NCI-H748 treated with DMSO at 0.1 percent for 48 hours (cell line): ENCODE results near the gene SIN3A.
A peak's percentile ranks its signal among the peaks of the same experiment; 100 is the strongest.
"Not testable (repeated sequence)": the region's sequence is repeated elsewhere in the genome, so short reads cannot be mapped to it uniquely, and the experiment has no call there.

ENCODE experiments used
- DNase-seq: peaks from one replicate; lab custom pipeline; 2025; lab: John Stamatoyannopoulos, UW

Gene SIN3A

GRCh38 chr15:75450307-75451201 is 936 bp downstream of the SIN3A start:
- peak; percentile 76 for DNase-seq

- DNase-seq = no peak
These were observed 1.7 kb downstream of the SIN3A start for GRCh38 chr15:75449585-75450306.

- DNase-seq = not testable (repeated sequence)
These were observed 3.3 kb downstream of the SIN3A start for GRCh38 chr15:75448171-75448570.

- DNase-seq = no peak
These were observed 5.3 kb downstream of the SIN3A start for GRCh38 chr15:75446151-75446550.

- DNase-seq = not testable (repeated sequence)
These were observed 6.2 kb downstream of the SIN3A start for GRCh38 chr15:75445324-75445723.

GRCh38 chr15:75443972-75444453 is 7.5 kb downstream of the SIN3A start:
- DNase-seq = not testable (repeated sequence)

- DNase-seq = no peak
These were observed 13.8 kb downstream of the SIN3A start for GRCh38 chr15:75437721-75438120.

- no peak for DNase-seq
These were observed 14.6 kb downstream of the SIN3A start for GRCh38 chr15:75436881-75437280.

- no peak for DNase-seq
These were observed 19.8 kb downstream of the SIN3A start for GRCh38 chr15:75431682-75432081.

GRCh38 chr15:75431270-75431669 is 20.2 kb downstream of the SIN3A start:
- no peak for DNase-seq

GRCh38 chr15:75430259-75430658 is 21.2 kb downstream of the SIN3A start:
- DNase-seq = no peak

- DNase-seq = no peak
These were observed 23.3 kb downstream of the SIN3A start for GRCh38 chr15:75428152-75428551.

GRCh38 chr15:75425966-75426500 is 25.5 kb downstream of the SIN3A start:
- DNase-seq = no peak

- DNase-seq = no peak
These were observed 28.9 kb downstream of the SIN3A start for GRCh38 chr15:75422554-75422953.

- no peak for DNase-seq
These were observed 30.8 kb downstream of the SIN3A start for GRCh38 chr15:75420698-75421097.

GRCh38 chr15:75416584-75416983 is 34.9 kb downstream of the SIN3A start:
- DNase-seq = no peak

- no peak for DNase-seq
These were observed 41.3 kb downstream of the SIN3A start for GRCh38 chr15:75410196-75410595.

- no peak for DNase-seq
These were observed 44.4 kb downstream of the SIN3A start for GRCh38 chr15:75407083-75407482.

- no peak for DNase-seq
These were observed 47.6 kb downstream of the SIN3A start for GRCh38 chr15:75403892-75404291.

GRCh38 chr15:75397494-75397893 is 54.0 kb downstream of the SIN3A start:
- no peak for DNase-seq

GRCh38 chr15:75389791-75390382 is 61.6 kb downstream of the SIN3A start:
- DNase-seq = no peak

- not testable (repeated sequence) for DNase-seq
These were observed 67.5 kb downstream of the SIN3A start for GRCh38 chr15:75383986-75384385.
